ENCODE results near the gene SLC43A1. TPM values are rescaled to one million over a fixed set of nuclear protein-coding genes. Genes with fewer than 3 reads are reported as not detected.

SLC43A1 gene
- total RNA-seq, 1 experiment from 2014 or later = 12.5 TPM

- peak; percentile 82 for DNase-seq
- Mint-ChIP-seq H3K4me3 (ENCODE audit: low read depth, unreplicated experiment) (no peak overlapping the region), H3K4me1 (ENCODE audit: low read depth, unreplicated experiment) (peaks cover 35% of the 10 kb centered on the region), H3K36me3 (ENCODE audit: insufficient read depth, unreplicated experiment) (peaks cover 33% of the 10 kb centered on the region), H3K27ac (ENCODE audit: unreplicated experiment) (peak overlapping the region; percentile 95), H3K9me3 (ENCODE audit: low read depth, unreplicated experiment) (no peaks in the 10 kb centered on the region), H3K27me3 (ENCODE audit: unreplicated experiment) (no peaks in the 10 kb centered on the region)
- BruUV-seq (replicated peaks) = no TSS peak
- intact Hi-C loops (cut with micrococcal nuclease; ENCODE audit: unreplicated experiment) = loop anchor here (1.0 kb wide), 2 partner anchors 33 to 147 kb away; no protein-coding TSS in a partner anchor
- CTCF ChIA-PET = interaction anchor here (0.6 to 1.9 kb wide), 18 partner anchors 8 to 171 kb away, joined by 3 to 42 read pairs (median 7); partner anchors contain the start of genes RTN4RL2, SLC43A1 and UBE2L6
- TF ChIP-seq CTCF (IDR thresholded peaks at IDR 0.05; ENCODE audit: unreplicated experiment) = peak; percentile 94
Measured at GRCh38 chr11:57493507-57494503, 21.7 kb downstream of the SLC43A1 start.

- peak; percentile 58 for TF ChIP-seq CTCF (IDR thresholded peaks at IDR 0.05; ENCODE audit: unreplicated experiment)
- Mint-ChIP-seq H3K36me3 (ENCODE audit: insufficient read depth, unreplicated experiment) (peaks cover 21% of the 10 kb centered on the region), H3K4me1 (ENCODE audit: low read depth, unreplicated experiment) (peaks cover 15% of the 10 kb centered on the region), H3K27ac (ENCODE audit: unreplicated experiment) (no peak overlapping the region), H3K9me3 (ENCODE audit: low read depth, unreplicated experiment) (no peaks in the 10 kb centered on the region), H3K4me3 (ENCODE audit: low read depth, unreplicated experiment) (no peak overlapping the region), H3K27me3 (ENCODE audit: unreplicated experiment) (no peaks in the 10 kb centered on the region)
- no TSS peak for BruUV-seq (replicated peaks)
- peak; percentile 54 for DNase-seq
- CTCF ChIA-PET = no interaction called here
- intact Hi-C loops (cut with micrococcal nuclease; ENCODE audit: unreplicated experiment) = no loop called here
Measured at GRCh38 chr11:57491371-57492061, 24.0 kb downstream of the SLC43A1 start.

- Mint-ChIP-seq H3K27ac (ENCODE audit: unreplicated experiment) (no peak overlapping the region), H3K4me3 (ENCODE audit: low read depth, unreplicated experiment) (no peak overlapping the region), H3K36me3 (ENCODE audit: insufficient read depth, unreplicated experiment) (peaks cover 19% of the 10 kb centered on the region), H3K9me3 (ENCODE audit: low read depth, unreplicated experiment) (no peaks in the 10 kb centered on the region), H3K27me3 (ENCODE audit: unreplicated experiment) (no peaks in the 10 kb centered on the region), H3K4me1 (ENCODE audit: low read depth, unreplicated experiment) (peaks cover 15% of the 10 kb centered on the region)
- CTCF ChIA-PET = no interaction called here
- no peak for DNase-seq
- intact Hi-C loops (cut with micrococcal nuclease; ENCODE audit: unreplicated experiment) = no loop called here
- TF ChIP-seq CTCF (IDR thresholded peaks at IDR 0.05; ENCODE audit: unreplicated experiment) = no peak
- BruUV-seq (replicated peaks) = no TSS peak
Measured at GRCh38 chr11:57490456-57491248, 24.9 kb downstream of the SLC43A1 start.
